IMR-90 (cell line): ENCODE measurements around the gene TRMO. TPM values are rescaled to one million over a fixed set of nuclear protein-coding genes. Genes with fewer than 3 reads are reported as not detected.

Source experiments
- ATAC-seq: fragments of 200-7000 bp; cut with Tn5 transposase; 2 replicates; pipeline ENCODE4 v1.9.1; 2020; ENCODE audit warnings: low read depth, mild to moderate bottlenecking, moderate library complexity
- BruUV-seq: library from RNA; stranded (reverse); fragments of 400-500 nt; replicated peaks from 2 replicates; lab custom pipeline; 2021; lab: Mats Ljungman, UMichigan
- CTCF ChIA-PET: fragments of 300-600 bp; formaldehyde crosslinking; extraction: SDS; loops from one replicate; lab custom pipeline; 2021; ENCODE audit warnings: antibody characterized with exemption; lab: Yijun Ruan, JAX
- POLR2A ChIA-PET: fragments of 300-600 bp; sonication (Branson Sonifier 250); formaldehyde crosslinking; loops from one replicate; lab custom pipeline; 2022; ENCODE audit warnings: antibody characterized with exemption; ENCODE audit not compliant: unreplicated experiment; lab: Charles Lee
- DNase-seq: peaks from one replicate; pipeline ENCODE4 v3.0.0; 2013
- H2AFZ ChIP-seq: replicated peaks from 2 replicates; pipeline ENCODE3; 2013; ENCODE audit warnings: low read length, mild to moderate bottlenecking; ENCODE audit not compliant: poor library complexity
- H2AK5ac ChIP-seq: 2 replicates; pipeline ENCODE4 v1.6.1; 2013; ENCODE audit warnings: low read depth, low read length, inconsistent platforms
- H2AK9ac ChIP-seq: replicated peaks from 2 replicates; pipeline ENCODE3; 2013; ENCODE audit warnings: mild to moderate bottlenecking, low read depth, low read length, moderate library complexity; ENCODE audit not compliant: poor library complexity
- H2BK120ac ChIP-seq: 2 replicates; pipeline ENCODE4 v1.6.1; 2013; ENCODE audit warnings: low read depth, low read length, inconsistent platforms
- H2BK15ac ChIP-seq: 3 replicates; pipeline ENCODE4 v1.6.1; 2013; ENCODE audit warnings: low read depth, low read length, inconsistent platforms
- H2BK20ac ChIP-seq: 2 replicates; pipeline ENCODE4 v1.6.1; 2013; ENCODE audit warnings: low read depth, mild to moderate bottlenecking, inconsistent platforms, low read length, moderate library complexity
- H2BK5ac ChIP-seq: 2 replicates; pipeline ENCODE4 v1.6.1; 2013; ENCODE audit warnings: mild to moderate bottlenecking, low read depth, low read length, inconsistent platforms; ENCODE audit not compliant: poor library complexity, severe bottlenecking
- H3K14ac ChIP-seq: replicated peaks from 2 replicates; pipeline ENCODE4 v1.6.1; 2013; ENCODE audit warnings: low read depth, low read length, inconsistent platforms
- H3K18ac ChIP-seq: 2 replicates; pipeline ENCODE4 v1.6.1; 2013; ENCODE audit warnings: low read depth, low read length, control low read depth
- H3K23ac ChIP-seq: 2 replicates; pipeline ENCODE4 v1.6.1; 2013; ENCODE audit warnings: low read depth, low read length, inconsistent platforms
- H3K27ac ChIP-seq: 2 replicates; pipeline ENCODE4 v1.5.1; 2013; ENCODE audit warnings: mild to moderate bottlenecking, control low read depth, low read length; ENCODE audit not compliant: insufficient read depth
- H3K27me3 ChIP-seq: 2 replicates; pipeline ENCODE4 v1.6.1; 2013; ENCODE audit warnings: low read length; ENCODE audit not compliant: control insufficient read depth, insufficient read depth
- H3K36me3 ChIP-seq: 2 replicates; pipeline ENCODE4 v1.6.1; 2013; ENCODE audit warnings: low read length, mixed read lengths; ENCODE audit not compliant: control insufficient read depth, insufficient read depth
- H3K4ac ChIP-seq: 2 replicates; pipeline ENCODE4 v1.6.1; 2013; ENCODE audit warnings: low read depth, low read length, inconsistent platforms
- H3K4me1 ChIP-seq: 2 replicates; pipeline ENCODE4 v1.6.1; 2013; ENCODE audit warnings: low read length, mixed read lengths; ENCODE audit not compliant: control insufficient read depth, insufficient read depth
- H3K4me2 ChIP-seq: 2 replicates; pipeline ENCODE4 v1.6.1; 2013; ENCODE audit warnings: low read depth, mild to moderate bottlenecking, control low read depth, low read length, moderate library complexity
- H3K4me3 ChIP-seq: 2 replicates; pipeline ENCODE4 v1.5.1; 2013; ENCODE audit warnings: low read depth, mild to moderate bottlenecking, control low read depth, low read length, moderate library complexity; ENCODE audit not compliant: insufficient read depth
- H3K56ac ChIP-seq: 2 replicates; pipeline ENCODE4 v1.6.1; 2013; ENCODE audit warnings: low read length, inconsistent platforms; ENCODE audit not compliant: insufficient read depth; ENCODE audit errors: extremely low read depth
- H3K79me1 ChIP-seq, 2 experiments: 2 replicates each; pipeline ENCODE4 v1.6.1; 2013; ENCODE audit warnings: low read length in 2 of 2, inconsistent platforms in 1 of 2, low read depth in 1 of 2
- H3K9ac ChIP-seq: 2 replicates; pipeline ENCODE4 v1.6.1; 2013; ENCODE audit warnings: low read depth, low read length, control low read depth
- H3K9me1 ChIP-seq: 2 replicates; pipeline ENCODE4 v1.6.1; 2013; ENCODE audit warnings: low read length, inconsistent platforms; ENCODE audit not compliant: insufficient read depth
- H3K9me3 ChIP-seq: 2 replicates; pipeline ENCODE4 v1.6.1; 2013; ENCODE audit warnings: low read length; ENCODE audit not compliant: control insufficient read depth, insufficient read depth
- H4K20me1 ChIP-seq: 2 replicates; pipeline ENCODE4 v1.6.1; 2013; ENCODE audit warnings: low read length, inconsistent platforms; ENCODE audit not compliant: insufficient read depth
- H4K5ac ChIP-seq: 2 replicates; pipeline ENCODE4 v1.6.1; 2013; ENCODE audit warnings: mild to moderate bottlenecking, low read depth, low read length, control low read depth
- H4K8ac ChIP-seq, 2 experiments: 2 replicates each; pipeline ENCODE4 v1.6.1; 2013; ENCODE audit warnings: low read depth in 2 of 2, low read length in 2 of 2, control low read depth in 1 of 2, inconsistent platforms in 1 of 2
- H4K91ac ChIP-seq: 2 replicates; pipeline ENCODE4 v1.6.1; 2013; ENCODE audit warnings: low read depth, low read length, inconsistent platforms; ENCODE audit not compliant: insufficient read depth
- CEBPB ChIP-seq: IDR thresholded peaks from 2 replicates; pipeline ENCODE4 v1.6.1; 2012; ENCODE audit warnings: low read depth, low read length, improper control_type of control experiment
- CHD1 ChIP-seq: IDR thresholded peaks from 2 replicates; pipeline ENCODE4 v1.6.1; 2012; ENCODE audit warnings: low read depth, low read length, improper control_type of control experiment
- CTCF ChIP-seq: conservative IDR thresholded peaks from 2 replicates; pipeline ENCODE4 v1.5.1; 2012; ENCODE audit warnings: mild to moderate bottlenecking, low read depth, low read length, improper control_type of control experiment
- ELK1 ChIP-seq: fragments of 150-350 bp; IDR thresholded peaks from 2 replicates; pipeline ENCODE4 v1.6.1; 2016; ENCODE audit warnings: low read depth, mild to moderate bottlenecking, low read length, moderate library complexity, borderline replicate concordance
- FOS ChIP-seq: fragments of 150-350 bp; IDR thresholded peaks from 2 replicates; pipeline ENCODE4 v1.6.1; 2016; ENCODE audit warnings: low read depth, low read length
- MAFK ChIP-seq: IDR thresholded peaks from 2 replicates; pipeline ENCODE4 v1.6.1; 2012; ENCODE audit warnings: low read depth, low read length, improper control_type of control experiment
- MAZ ChIP-seq: IDR thresholded peaks from 2 replicates; pipeline ENCODE4 v1.6.1; 2012; ENCODE audit warnings: low read depth, mild to moderate bottlenecking, low read length, improper control_type of control experiment, moderate library complexity, borderline replicate concordance
- MXI1 ChIP-seq: IDR thresholded peaks from 2 replicates; pipeline ENCODE4 v1.6.1; 2012; ENCODE audit warnings: low read depth, mild to moderate bottlenecking, low read length, moderate library complexity, borderline replicate concordance
- NFE2L2 ChIP-seq: fragments of 150-350 bp; IDR thresholded peaks from 2 replicates; pipeline ENCODE4 v1.6.1; 2016; ENCODE audit warnings: low read depth, mild to moderate bottlenecking, low read length
- POLR2A ChIP-seq: IDR thresholded peaks from 2 replicates; pipeline ENCODE4 v1.6.1; 2012; ENCODE audit warnings: mild to moderate bottlenecking, low read depth, low read length
- RAD21 ChIP-seq: IDR thresholded peaks from 2 replicates; pipeline ENCODE4 v1.6.1; 2012; ENCODE audit warnings: low read length, improper control_type of control experiment
- RCOR1 ChIP-seq: IDR thresholded peaks from 2 replicates; pipeline ENCODE4 v1.6.1; 2012; ENCODE audit warnings: mild to moderate bottlenecking, low read length, improper control_type of control experiment; ENCODE audit not compliant: insufficient replicate concordance
- RFX5 ChIP-seq: IDR thresholded peaks from 2 replicates; pipeline ENCODE4 v1.8.0; 2012; ENCODE audit warnings: low read depth, mild to moderate bottlenecking, low read length, moderate library complexity
- SMC3 ChIP-seq: fragments of 150-350 bp; IDR thresholded peaks from 2 replicates; pipeline ENCODE4 v1.6.1; 2016; ENCODE audit warnings: low read depth, mild to moderate bottlenecking, antibody characterized with exemption, low read length, moderate library complexity
- USF2 ChIP-seq: fragments of 150-350 bp; IDR thresholded peaks from 2 replicates; pipeline ENCODE4 v1.6.1; 2017; ENCODE audit warnings: mild to moderate bottlenecking, antibody characterized with exemption, low read length, low read depth
- WGBS, 2 experiments: methylation state at CpG; one replicate each; pipeline versions ENCODE4 v1.1.5 to v1.1.7; 2013; ENCODE audit warnings: missing lambda C conversion rate in 2 of 2; ENCODE audit not compliant: insufficient read length in 1 of 2; ENCODE audit errors: extremely low coverage in 2 of 2; 5-methylcytosine and 5-hydroxymethylcytosine counted together
- dilution Hi-C: fragments of 300-500 bp; cut with HindIII; formaldehyde crosslinking; loops from one replicate; pipeline ENCODE4 v1.14.3; 2018; ENCODE audit warnings: low sequenced_read_pairs; ENCODE audit not compliant: unreplicated experiment
- in situ Hi-C: fragments of 300-500 bp; cut with MboI; formaldehyde crosslinking; loops from 3 replicates; pipeline ENCODE4 v1.14.3; 2019; ENCODE audit warnings: low sequenced_read_pairs, inconsistent platforms, mixed read lengths
- intact Hi-C: fragments of 100-400 bp; cut with micrococcal nuclease; formaldehyde crosslinking; loops from 2 replicates; pipeline ENCODE4 v1.10.0; 2022
- polyA plus RNA-seq, 3 experiments: library from polyadenylated mRNA; depleted of rRNA; stranded (reverse); fragments of >200 nt; gene quantifications; 2 replicates each; pipeline ENCODE4 v1.2.3, GENCODE V29; 2012; ENCODE audit warnings: low replicate concordance in 1 of 3
- total RNA-seq: library from RNA; depleted of rRNA; stranded (reverse); fragments of >200 nt; gene quantifications from 2 replicates; pipeline ENCODE4 v1.2.3, GENCODE V29; 2012

Gene TRMO
- total and polyA plus RNA-seq, 2 of the 4 experiments (the other 2 are of a cell fraction): 10.2 to 19.9 TPM

GRCh38 chr9:97970165-97970564, 47.9 kb upstream of the TRMO start (continued):
- no peak for TF ChIP-seq CEBPB
- no peak for TF ChIP-seq POLR2A
- no peak for TF ChIP-seq RCOR1
- TF ChIP-seq NFE2L2: no peak
- TF ChIP-seq MAFK: no peak
- no peak for TF ChIP-seq SMC3
- TF ChIP-seq MXI1: no peak

GRCh38 chr9:97969014-97969413, 46.7 kb upstream of the TRMO start:
- ATAC-seq (no peak), DNase-seq (no peak)
- Histone ChIP-seq H3K56ac (no peak overlapping the region), H3K79me1 (no peaks in the 10 kb centered on the region), H3K36me3 (no peaks in the 10 kb centered on the region), H3K14ac (no peak overlapping the region), H2BK20ac (no peak overlapping the region), H2AK5ac (no peak overlapping the region), H3K27ac (no peak overlapping the region), H2BK5ac (no peak overlapping the region), H2BK120ac (no peak overlapping the region), H2AK9ac (no peak overlapping the region), H3K27me3 (peaks cover 32% of the 10 kb centered on the region), H3K4me1 (no peaks in the 10 kb centered on the region), H3K23ac (no peak overlapping the region), H4K20me1 (no peaks in the 10 kb centered on the region), H3K9ac (no peak overlapping the region), H3K18ac (no peak overlapping the region), H3K9me1 (no peaks in the 10 kb centered on the region), H4K5ac (no peak overlapping the region), H3K4me3 (no peak overlapping the region), H4K91ac (no peak overlapping the region), H3K9me3 (no peaks in the 10 kb centered on the region), H3K4me2 (no peak overlapping the region), H4K8ac (no peak overlapping the region), H2BK15ac (no peak overlapping the region), H2AFZ (no peak overlapping the region), H3K4ac (no peak overlapping the region)
- CTCF ChIA-PET: no interaction called here
- in situ Hi-C loops: no loop called here
- dilution Hi-C loops: no loop called here
- intact Hi-C loops: no loop called here
- POLR2A ChIA-PET: no interaction called here
- WGBS, 2 experiments: no CpG with 5 or more reads among the region's 2 CpGs
- BruUV-seq: no TSS peak
- no peak for TF ChIP-seq RAD21
- no peak for TF ChIP-seq MAZ
- no peak for TF ChIP-seq NFE2L2
- no peak for TF ChIP-seq CEBPB
- TF ChIP-seq USF2: no peak
- TF ChIP-seq POLR2A: no peak
- TF ChIP-seq RFX5: no peak
- TF ChIP-seq MXI1: no peak
- no peak for TF ChIP-seq MAFK
- no peak for TF ChIP-seq CHD1
- no peak for TF ChIP-seq CTCF
- no peak for TF ChIP-seq ELK1
- TF ChIP-seq FOS: no peak
